ENCODE data around the gene NOL9.
"Not testable (repeated sequence)": the region's sequence is repeated elsewhere in the genome, so short reads cannot be mapped to it uniquely, and the experiment has no call there.

NOL9 gene

DNA sequence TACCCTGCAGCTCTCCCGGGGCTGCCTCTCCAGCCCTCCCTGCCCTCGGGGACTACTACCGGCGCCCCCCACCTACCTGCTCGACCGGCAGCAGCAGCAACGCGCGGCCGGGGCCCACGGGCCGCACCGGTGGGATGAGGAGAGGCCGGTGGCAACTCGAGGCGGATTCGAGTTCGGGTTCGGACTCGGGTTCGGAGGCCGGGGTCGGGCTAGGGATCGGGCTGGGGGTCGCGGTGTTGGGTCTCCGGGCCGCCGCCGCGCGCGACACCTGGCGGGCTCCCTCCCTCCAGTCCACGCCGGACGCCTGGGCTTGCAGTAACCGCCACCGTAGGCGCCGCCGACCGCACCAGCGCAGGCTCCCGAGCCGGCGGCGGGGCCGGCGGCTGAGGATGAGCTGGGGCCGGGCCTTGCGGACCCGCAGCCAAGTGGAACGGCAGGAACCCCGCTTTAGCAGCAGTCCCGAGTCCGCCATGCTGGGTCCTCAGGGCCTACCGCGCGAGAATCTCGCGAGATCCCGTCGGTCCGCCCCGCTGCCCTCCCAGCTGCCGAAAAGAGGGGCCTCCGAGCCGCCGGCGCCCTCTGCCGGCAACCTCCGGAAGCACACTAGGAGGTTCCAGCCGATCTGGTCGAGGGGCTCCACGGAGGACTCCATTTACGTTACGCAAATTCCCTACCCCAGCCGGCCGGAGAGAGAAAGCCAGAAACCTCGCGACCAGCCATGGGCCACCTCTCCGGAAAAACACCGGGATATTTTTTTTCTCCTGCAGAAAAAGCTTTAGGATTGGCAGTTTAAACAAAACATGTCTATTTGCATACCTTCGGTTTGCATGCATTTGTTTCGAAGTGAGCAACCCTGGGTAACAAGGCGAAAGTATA is at the start of gene NOL9:
TSS of gene NOL9 (minus strand) at position 483 of the 876 bp plus-strand sequence. CDS start at position 472, 11 bp downstream.
- FAIRE-seq (peak; percentile 17), DNase-seq (ENCODE audit: low spot score) (peak; percentile 75)

DNA sequence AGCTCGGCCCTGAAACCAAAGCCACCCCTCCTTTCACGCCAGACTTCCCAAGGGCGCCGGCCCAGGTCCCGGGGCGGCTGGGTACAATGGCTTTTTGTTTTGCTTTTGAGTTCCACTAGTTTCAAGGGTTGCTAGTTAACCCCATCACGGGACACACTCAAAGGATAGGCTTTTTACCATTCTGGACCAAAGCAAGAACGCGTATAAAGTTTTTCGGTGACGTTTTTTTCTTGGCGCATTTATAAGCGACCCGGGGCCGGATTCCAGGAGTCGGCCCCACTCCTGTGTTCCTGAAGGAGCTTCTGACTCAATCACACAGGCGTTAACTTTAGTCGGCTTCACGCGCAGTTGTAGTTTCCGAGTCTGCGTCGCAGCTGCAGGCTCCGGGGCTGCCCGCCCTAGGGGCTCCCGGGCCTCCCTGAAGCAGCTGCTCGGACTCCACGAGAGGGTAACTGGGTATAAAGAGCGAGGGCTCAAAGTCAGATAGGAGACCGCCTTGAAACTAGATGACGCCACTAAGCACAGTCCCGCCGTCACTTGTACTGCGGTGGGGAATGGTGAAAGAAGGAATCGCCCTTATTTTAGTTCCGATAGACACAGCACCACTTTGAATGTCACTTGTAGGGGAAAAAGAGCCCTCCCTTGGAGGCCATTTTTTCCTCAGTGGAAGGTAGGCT is 49.1 kb upstream of the NOL9 start:
- DNase-seq (ENCODE audit: low spot score) (no peak), FAIRE-seq (no peak)

DNA sequence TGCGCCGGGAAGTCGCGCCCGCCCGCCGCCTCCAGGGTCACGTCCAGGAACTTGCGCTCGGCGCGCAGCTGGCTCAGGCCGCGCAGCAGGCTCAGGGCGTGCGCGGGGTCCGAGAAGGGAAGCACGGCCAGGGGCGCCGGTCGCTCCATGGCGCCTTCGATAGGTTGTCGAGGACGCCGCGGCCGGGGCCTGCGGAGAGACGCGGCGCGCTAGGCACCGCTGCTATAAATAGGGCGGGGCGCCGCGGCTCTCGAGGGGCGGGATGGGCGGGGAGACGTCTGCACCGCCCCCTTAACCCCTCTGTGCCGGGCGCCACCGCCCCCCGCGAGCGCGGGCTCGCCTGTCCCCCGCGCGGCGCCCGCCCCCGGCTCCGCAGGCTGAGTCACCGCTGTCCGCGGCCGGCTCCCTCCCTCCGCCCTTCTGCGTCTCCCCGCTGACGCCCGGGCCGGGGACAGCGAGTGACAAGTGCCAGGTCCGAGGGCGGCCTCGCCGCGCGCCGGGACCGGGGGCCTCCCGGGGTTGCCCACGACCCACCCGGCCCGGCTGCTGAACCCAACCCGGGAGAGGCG is 48.4 kb upstream of the NOL9 start, which contains the start of gene KLHL21:
TSS of gene KLHL21 (minus strand) at position 201 of the 569 bp plus-strand sequence. CDS start at position 149, 52 bp downstream.
- DNase-seq (ENCODE audit: low spot score) = peak; percentile 85
- FAIRE-seq = no peak

DNA sequence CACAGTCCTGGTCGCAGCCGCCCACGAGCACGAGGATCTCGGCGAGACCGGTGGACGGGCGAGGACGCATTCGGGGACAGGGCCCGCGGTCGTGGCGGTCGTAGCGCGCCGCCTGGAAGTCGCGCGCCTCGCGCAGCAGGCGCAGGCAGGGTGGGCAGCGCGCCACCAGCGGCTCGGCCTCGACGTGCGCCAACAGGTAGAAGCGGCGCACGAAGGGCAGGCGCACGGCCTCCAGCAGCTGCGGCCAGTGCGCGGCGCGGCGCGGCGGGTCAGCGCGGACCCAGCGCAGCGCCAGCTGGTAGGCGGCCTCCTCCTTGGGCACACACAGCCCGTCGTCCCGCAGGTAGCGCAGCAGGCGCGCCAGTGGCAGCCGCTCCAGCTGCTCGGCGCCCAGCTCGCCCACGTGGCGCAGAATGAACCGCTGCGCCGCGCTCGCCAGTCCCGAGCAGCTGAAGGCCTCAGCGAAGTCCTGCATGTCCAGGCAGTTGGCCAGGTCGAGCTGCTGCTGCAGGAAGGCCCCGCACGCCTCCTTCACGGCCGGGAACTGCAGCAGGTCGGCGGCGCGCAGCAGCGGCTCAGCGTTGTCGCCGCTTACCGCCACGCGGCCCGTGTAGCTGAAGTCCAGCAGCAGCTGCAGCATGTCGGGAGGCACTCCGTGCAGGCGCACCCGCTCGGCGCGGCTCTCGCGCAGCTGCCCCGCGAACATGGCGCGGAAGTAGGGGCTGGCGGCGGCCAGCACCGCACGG is 47.8 kb upstream of the NOL9 start:
- DNase-seq (ENCODE audit: low spot score) = no peak
- no peak for FAIRE-seq

DNA sequence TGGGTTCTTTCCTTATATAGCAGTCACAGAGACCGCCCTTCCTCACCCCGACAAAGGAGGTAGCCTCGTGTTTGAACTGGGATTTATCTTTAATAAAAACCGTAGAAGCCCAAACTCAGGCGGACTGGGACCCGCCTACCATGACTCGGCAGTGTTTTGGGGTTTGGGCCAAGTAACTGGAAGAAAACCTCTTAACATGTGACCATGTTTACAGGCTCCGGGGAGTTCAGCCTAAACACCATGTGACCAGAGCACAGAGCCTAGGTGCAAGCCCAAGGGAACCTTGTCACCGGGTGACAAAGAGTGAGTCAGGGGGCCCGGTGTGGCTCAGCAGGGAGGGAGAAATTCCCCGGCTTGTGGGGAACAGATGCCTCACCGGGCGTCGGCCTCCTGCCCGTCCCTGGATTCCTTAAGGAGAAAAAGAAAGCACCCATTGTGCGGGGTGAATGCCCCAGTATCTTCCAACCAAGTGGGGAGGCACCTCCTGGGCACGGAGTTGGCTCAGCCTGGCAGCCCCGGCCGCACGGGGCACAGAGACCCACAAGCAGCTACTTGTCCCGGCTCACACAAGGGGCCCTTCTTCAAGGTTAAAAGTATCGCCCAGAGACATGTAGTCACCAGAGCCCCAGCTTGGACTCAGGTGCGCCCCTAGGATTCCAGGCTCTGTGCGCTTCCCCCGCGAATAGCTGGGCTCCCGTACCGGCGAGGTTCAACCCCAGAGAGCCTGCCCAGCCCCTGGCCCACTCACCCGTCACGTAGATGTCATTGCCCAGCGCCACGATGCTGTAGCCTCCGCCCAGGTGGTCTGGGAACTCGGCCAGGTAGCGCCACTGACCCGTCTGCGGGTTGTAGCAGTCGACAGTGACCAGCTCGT is 47.0 kb upstream of the NOL9 start:
- FAIRE-seq (peak; percentile 90), DNase-seq (ENCODE audit: low spot score) (peak; percentile 96)

DNA sequence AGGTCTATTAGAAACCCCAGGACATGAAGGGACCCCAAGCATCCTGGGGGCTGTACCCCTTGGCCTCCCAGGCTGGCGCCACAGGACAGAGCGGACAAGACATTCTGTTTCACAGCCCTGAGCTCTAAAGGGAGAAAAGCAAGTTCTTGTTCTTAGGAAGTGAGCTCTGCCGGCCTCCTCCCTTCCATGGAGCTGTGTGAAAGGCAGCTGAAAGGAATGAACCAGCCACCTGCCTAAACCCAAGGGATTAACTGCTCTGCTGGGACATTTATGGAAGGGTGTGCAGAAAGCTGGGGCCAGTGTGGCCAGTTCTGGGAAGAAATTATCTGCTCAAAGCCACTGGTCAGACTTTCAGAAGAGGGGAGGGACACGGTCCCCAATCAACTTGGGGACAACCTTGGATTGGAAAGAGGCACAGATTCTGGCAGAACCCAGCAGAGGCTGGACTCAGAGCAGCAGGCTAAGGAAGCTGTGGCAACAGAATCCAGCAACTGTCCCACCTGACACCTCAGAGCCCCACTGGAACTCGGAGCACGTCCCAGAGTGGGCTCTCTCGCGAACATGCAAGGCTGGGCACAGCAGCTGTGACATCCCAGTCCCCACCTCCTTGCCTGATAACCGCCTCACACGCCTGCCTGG is 46.2 kb upstream of the NOL9 start:
- DNase-seq (ENCODE audit: low spot score) = no peak
- no peak for FAIRE-seq

DNA sequence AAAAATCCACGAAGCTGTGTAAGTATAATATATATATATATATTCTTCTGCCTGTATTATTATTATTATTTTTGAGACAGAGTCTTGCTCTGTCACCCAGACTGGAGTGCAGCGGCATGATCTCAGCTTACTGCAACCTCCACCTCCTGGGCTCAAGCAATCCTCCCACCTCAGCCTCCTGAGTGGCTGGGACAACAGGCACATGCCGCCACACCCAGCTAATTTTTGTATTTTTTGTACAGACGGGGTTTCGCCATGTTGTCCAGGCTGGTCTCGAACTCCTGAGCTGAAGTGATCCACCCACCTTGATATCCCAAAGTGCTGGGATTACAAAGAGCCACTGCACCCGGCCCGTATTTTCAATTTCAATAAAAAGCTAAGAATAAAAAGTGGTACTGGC is 45.7 kb upstream of the NOL9 start:
- DNase-seq (ENCODE audit: low spot score); FAIRE-seq: not testable (repeated sequence)

DNA sequence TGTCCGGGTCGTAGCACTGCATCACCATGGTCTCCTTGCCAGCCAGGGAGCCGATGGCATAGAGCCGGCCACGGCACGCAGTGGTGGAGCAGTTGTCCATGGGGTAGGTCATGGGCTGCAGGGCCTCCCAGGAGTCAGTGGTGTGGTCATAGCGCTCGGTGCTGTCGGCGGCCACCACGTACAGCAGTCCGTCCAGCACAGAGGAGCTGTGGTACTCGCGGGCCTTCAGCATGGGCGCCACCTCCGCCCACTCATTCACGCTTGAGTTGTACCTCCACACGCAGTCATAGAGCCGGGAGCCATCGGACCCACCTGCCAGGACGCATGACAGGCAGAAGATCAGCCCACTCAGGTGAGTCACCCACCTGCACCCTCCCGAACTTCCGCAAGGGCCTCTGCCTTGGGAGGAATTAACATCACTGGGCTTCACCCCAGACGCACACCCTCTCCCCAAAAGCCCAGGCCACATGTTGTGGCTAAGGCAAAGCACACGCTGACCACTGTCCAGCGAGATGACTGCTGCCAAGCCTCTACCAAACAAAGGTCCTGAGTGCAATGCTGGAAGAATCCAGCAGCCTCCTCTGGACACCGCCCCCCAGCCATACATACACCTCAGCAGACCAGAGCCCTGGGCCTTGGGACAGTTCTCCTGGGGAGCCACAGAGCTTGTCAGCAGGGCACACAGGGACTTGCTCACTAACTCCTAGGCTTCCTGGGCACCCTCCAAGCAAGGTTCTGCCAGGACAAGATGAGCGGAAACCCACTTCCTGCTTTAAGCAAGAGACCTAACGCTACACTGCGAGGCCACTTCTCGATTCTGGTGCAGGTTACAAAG is 45.0 kb upstream of the NOL9 start:
- DNase-seq (ENCODE audit: low spot score) (peak; percentile 28), FAIRE-seq (no peak)

DNA sequence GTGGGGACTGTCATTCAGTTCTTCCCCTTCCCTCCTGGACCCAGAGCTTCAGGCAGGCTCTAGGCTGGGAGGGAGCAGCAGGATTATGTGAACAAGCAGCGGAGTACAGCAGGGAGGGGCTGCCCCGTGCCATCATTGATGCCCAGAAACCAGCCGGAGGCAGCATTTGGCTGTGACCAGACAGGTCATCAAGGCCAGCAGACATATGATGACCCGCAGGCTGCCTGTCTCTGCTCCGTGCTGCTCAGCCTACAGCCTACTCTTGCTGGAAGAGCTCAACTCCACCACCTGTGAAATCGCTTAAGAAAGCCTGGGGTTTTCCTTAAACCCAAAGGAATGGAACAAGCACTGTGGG is 43.4 kb upstream of the NOL9 start:
- FAIRE-seq (no peak), DNase-seq (ENCODE audit: low spot score) (no peak)

DNA sequence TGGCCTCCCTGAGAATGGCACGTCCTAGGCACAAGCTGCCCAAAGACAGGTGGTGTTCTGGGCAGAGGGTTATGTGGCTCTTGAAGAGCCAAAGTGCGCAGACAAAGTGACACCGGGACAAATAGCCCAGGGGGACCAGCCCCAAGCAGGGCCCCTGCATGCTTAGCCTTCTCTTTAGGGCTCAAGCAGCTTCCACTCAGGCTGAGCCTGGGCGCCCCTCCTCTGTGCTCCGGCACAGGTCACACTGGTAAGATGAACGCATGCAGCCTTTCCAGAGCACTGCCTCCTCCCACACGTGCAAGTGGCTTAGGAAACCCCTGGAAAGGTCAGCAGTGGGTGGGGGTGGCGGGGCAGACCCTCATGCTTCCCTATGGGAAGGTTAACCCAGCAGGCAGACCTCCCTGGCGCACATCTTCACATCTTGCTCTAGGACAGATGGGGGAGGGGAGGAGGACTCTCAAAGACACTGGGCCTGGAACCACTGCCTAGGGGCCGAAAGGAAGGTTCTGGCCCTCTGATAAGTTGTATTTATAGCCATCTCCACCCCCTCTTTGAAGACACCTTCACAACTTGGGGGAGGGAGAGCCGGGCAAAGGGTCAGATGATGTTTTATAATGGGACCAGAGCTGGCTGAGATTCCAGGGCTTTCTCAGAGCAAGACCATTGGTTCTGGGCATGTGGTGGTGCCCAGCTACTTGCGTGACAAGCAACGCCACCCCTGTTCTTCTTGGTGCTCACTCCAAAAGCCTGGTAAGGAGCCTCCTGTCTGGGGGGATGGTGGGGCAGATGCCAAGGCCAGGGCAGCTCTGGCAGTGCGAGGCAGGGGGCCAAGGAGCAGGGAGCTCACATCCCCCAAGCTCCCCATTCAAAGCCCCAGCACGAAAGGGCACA is 42.8 kb upstream of the NOL9 start:
- FAIRE-seq (no peak), DNase-seq (ENCODE audit: low spot score) (no peak)

DNA sequence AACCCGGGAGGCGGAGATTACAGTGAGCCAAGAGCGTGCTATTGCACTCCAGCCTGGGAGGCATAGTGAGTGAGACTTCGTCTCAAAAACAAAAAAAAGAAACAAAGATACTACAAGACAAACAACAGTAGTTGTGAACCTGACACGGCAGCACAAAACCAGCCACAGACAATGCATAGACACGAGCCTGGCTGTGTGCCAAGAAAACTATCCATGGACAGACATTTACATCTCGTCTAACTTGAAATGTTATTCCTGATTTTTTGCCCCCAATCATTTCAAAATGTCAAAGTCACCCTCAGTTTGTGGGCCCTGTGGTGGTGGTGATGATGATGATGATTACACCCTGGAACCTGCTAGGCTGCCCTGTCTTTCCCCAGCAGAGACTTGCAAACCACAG is 42.0 kb upstream of the NOL9 start:
- FAIRE-seq = no peak
- DNase-seq (ENCODE audit: low spot score) = no peak

DNA sequence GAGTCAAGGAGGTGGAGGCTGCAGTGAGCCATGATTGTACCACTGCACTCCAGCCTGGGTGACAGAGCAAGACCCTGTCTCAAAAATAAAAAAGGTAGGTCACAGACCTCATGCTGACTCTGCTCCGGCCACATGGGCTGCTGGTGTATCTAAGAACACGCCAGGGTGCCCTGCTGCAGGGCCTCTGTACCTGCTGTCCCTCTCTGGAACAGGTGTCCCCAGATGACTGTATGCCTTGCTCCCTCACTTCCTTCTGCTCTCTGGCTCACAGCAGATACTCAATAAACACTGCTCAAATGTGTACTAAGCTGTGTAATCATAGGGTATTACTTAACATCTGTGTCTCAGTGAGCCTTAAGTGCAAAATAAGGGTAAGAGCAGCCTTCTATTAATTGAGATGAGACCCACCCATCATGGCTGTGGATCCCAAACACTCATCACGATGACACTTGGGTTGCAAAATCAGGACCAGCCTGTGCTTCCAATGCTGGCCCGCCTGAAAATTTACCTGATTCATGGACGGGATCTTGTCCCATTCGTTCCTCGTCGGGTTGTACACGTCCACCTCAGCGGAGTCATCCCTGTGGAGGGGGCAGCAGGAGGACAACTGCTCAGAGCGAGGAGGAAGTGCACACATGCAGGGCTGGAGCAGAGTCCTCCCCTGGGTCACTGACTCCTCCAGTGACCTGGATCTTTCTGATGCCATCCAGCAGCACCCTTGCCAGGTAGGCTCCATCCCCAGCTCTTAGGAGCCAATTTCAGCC is 40.8 kb upstream of the NOL9 start:
- DNase-seq (ENCODE audit: low spot score) = no peak
- FAIRE-seq = no peak

DNA sequence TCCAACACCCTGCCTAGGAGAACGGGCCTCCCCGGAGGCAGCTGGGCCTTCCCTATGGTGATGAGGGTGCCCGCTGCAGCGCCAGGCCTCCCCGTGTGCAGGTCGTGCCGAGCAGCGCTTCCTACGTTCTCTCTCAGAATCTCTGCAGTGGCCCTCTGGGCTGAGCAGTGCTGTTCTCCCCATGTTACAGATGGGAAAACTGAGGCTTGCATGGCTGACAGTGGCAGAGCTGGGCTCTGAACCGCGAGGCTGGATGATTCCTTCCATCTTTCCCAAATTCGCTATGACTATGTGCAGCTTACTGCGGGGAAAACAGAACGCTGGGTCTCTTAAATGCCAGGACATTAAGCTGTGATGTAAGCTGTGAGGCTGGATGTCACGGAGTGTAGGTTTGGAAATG is 39.5 kb upstream of the NOL9 start:
- DNase-seq (ENCODE audit: low spot score) (no peak), FAIRE-seq (no peak)

DNA sequence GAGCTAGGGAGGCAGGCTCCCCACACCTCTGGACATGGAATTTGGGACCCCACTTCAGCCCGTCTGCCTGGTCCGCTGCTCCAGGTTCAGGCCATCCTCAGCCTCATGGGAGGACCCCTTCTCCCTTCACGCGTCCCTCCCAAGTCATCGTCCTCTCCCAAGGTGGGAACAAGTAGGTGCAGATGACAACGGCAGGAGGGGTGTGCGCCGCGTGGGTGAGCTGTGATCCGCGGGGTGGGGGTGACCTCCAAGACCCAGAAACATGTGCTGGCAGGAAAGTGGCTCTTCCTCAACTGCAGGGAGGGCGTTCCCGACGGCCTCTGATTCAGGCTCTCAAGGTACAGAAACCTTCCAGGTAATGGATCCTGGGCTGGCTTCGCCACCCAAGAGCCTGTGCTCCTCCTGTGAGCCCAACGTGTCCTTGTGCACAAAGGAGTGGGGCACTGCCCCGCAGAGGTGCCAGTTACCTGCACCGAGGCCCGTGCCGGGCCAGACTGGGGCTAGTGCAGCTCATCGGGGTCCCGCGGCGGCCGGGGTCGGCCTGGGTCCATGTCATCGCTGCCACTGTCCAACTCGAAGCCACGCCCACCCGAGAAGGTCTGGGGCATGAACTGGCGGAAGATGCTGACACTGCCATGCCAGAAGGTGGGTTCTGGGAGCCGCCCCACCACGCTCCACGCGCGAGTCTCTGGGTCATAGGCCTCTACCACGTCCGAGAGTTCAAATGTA is 38.7 kb upstream of the NOL9 start:
- DNase-seq (ENCODE audit: low spot score) (no peak), FAIRE-seq (no peak)

DNA sequence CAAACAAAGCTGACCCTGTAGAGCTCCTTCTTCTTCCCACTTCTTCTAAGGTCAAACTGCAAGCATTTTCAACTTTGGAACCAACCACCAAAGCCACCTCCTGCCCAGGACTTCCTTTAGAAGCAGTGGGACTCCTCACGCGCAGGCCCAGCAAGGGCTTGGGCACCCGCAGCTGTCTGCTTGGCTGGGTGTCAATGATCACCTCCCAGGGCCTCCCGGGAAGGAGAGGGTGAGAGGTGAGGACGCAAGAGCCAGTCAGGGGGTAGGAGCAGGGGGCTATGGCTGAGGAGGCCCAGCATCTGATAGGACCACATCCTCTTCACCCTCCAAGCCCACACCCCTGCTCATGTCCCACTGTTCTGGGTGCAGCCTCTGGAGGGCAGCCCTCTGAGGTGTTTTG is 38.1 kb upstream of the NOL9 start:
- FAIRE-seq (no peak), DNase-seq (ENCODE audit: low spot score) (no peak)

DNA sequence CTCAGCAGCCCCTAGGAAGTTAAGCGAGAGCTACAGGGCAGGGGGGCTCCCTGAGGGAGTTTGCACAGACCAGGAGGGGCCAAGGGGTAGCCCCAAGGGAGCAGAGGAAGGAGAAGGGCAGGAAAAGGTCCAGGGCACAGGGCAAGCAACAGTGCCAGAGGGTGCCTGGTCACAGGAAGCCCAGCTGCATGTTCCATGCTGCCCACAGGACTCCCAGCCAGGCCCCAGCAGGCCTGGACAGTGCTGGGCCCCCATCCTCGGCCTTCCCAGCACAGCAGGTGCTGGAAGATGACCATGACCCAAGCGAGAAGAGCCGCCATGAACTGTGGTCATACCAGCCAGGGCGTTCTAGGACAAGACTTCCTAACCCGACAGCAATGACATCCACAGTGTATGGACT is 37.3 kb upstream of the NOL9 start:
- DNase-seq (ENCODE audit: low spot score) (no peak), FAIRE-seq (no peak)

DNA sequence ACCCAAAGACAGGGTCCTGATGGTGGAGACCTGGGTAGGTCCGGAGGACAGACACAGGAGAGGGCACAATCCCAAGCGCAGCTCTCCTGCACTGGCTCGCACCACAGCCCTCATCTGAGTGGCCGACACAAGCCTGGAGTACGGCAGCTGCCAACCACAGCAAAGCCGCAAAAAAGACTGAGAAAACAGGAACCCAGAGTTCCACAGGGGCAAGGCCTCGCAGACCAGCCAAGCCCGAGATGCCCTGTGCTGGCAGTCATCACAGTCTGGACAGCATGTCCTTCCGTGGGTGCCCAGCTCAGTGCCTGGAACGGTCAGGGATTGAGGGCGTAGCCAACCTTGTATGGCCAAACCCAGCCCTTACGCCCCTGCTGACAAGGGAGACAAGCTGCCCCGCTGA is 36.9 kb upstream of the NOL9 start:
- DNase-seq (ENCODE audit: low spot score) (no peak), FAIRE-seq (no peak)

All from RCC 7860 (cell line).